ENCODE measurements around the gene CASZ1. TPM values are rescaled to one million over a fixed set of nuclear protein-coding genes. Genes with fewer than 3 reads are reported as not detected.

CASZ1 gene
- total and polyA plus RNA-seq, 2 donors (not counting 3 experiments of a cell fraction or from before 2014, with no cell fraction given): 1.5 to 5.2 TPM

GRCh38 chr1:10662090-10662688 is 134.3 kb downstream of the CASZ1 start:
- dilution Hi-C loops (cut with MboI; ENCODE audit: extremely low pct_ligation_motif_present, low sequenced_read_pairs): no loop called here
- CTCF ChIA-PET: no interaction called here

More at GRCh38 chr1:10662090-10662688, 134.3 kb downstream of the CASZ1 start:
- H3K79me2 ChIP-seq (ENCODE audit: control insufficient read depth, insufficient read depth, low read length): no peaks in the 10 kb centered on the region
- no peaks in the 10 kb centered on the region for H4K20me1 ChIP-seq (replicated peaks; ENCODE audit: control insufficient read depth, extremely low read depth, insufficient read depth, low read length)
- no peak for FAIRE-seq
- H3K27me3 ChIP-seq (ENCODE audit: control insufficient read depth in 2 of 2, insufficient read depth in 2 of 2, low read length in 2 of 2): no peaks in the 10 kb centered on the region
- H3K36me3 ChIP-seq (ENCODE audit: control insufficient read depth in 2 of 2, extremely low read depth in 1 of 2, insufficient read depth in 2 of 2, low read length in 2 of 2): no peaks in the 10 kb centered on the region
- H3K4me3 ChIP-seq (replicated peaks in 1 of 3; ENCODE audit: insufficient read depth in 1 of 3, low read depth in 1 of 3, low read length in 3 of 3): no peak overlapping the region
- POLR2A ChIA-PET: no interaction called here
- H2AFZ ChIP-seq (ENCODE audit: low read depth, low read length): no peak overlapping the region
- H3K4me2 ChIP-seq (ENCODE audit: insufficient read depth, low read length): no peak overlapping the region
- no peaks in the 10 kb centered on the region for H3K9me1 ChIP-seq (replicated peaks; ENCODE audit: control insufficient read depth, extremely low read depth, insufficient read depth, low read length)
- H3K9ac ChIP-seq (replicated peaks; ENCODE audit: extremely low read depth, insufficient read depth, low read length): no peak overlapping the region
- no peak for DNase-seq (ENCODE audit: low read depth, low spot score)
- no peaks in the 10 kb centered on the region for H3K4me1 ChIP-seq (ENCODE audit: control insufficient read depth, extremely low read depth, insufficient read depth, low read length)
- intact Hi-C loops (cut with micrococcal nuclease): no loop called here
- TF ChIP-seq POLR2A (IDR thresholded peaks at IDR 0.05; ENCODE audit: low read depth, low read length) (no peak), MYC (IDR thresholded peaks at IDR 0.05; ENCODE audit: low read depth, low read length) (no peak), CTCF (IDR thresholded peaks at IDR 0.05; ENCODE audit: extremely low read depth in 1 of 2, insufficient read depth in 1 of 2, low read depth in 1 of 2, low read length in 2 of 2) (no peak), FOS (IDR thresholded peaks at IDR 0.05; ENCODE audit: borderline replicate concordance, insufficient read depth, low read length) (no peak), POLR2AphosphoS5 (IDR thresholded peaks at IDR 0.05; ENCODE audit: insufficient read depth, low read depth, low read length) (no peak), EZH2 (IDR thresholded peaks at IDR 0.05; ENCODE audit: borderline replicate concordance, low read depth, low read length, severe bottlenecking) (no peak), MAX (IDR thresholded peaks at IDR 0.05; ENCODE audit: insufficient read depth, insufficient read length) (no peak), JUN (IDR thresholded peaks at IDR 0.05; ENCODE audit: borderline replicate concordance, insufficient read depth, insufficient read length, low read depth) (no peak), GATA2 (IDR thresholded peaks at IDR 0.05; ENCODE audit: insufficient read depth, insufficient read length, low read depth, low read length) (no peak)
- no peaks in the 10 kb centered on the region for H3K9me3 ChIP-seq (replicated peaks; ENCODE audit: control insufficient read depth, insufficient read depth, low read length)
- no TSS peak for BruUV-seq (replicated peaks)
- H3K27ac ChIP-seq (ENCODE audit: insufficient read depth, low read depth, low read length): no peak overlapping the region
